Measurements from ENCODE around the gene MMP21. TPM values are rescaled to one million over a fixed set of nuclear protein-coding genes. Genes with fewer than 3 reads are reported as not detected.

MMP21 gene
- total and polyA plus RNA-seq, 10 of the 15 experiments (the other 5 are each of a cell fraction or from before 2014, with no cell fraction given), result 0.08 to 0.24 TPM; not detected in 8

DNA sequence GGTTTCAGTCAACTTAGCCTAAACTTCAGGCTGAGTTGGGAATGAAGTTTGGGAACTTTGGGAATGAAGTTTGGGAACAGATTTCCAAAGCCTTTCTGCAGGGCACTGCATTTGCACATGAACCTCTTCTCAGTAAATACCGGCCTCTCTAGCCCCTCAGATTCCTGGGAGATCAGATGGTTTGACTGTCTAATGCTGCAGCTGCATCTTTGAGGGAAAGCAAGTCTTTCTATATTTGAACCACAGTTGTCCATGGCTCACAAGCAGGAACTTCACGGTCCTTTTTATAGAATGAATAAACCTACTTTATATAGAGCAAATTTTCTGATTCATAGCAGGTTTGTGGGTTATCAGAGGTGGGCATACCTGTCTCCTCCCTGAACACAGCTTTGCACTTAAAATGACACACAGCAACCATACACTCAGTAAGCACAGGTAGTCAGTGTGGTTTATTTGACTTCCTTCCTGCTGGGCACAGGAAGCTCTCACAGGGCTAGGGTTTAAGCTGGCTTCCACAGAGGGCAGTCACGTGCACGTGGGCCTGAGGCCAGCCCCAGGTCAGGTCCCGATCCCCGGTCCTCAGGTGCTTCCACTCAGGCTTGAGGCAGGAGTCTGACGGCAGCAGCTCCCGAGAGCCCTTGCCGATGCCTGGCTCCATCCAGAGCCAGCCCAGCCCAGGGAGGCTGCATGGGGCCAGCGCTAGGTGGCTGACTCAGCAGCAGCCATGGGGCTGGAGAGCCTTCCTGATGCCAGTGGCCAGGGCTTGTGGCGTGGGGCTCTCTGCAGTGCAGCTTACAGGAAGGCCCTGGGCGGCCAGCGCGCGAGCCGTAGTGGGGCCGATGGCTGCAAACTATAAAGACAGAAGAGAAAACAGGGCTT lies 12.8 kb upstream of the MMP21 start:
- 72% methylated on average over 17 of the region's 17 CpGs for WGBS (ENCODE audit: insufficient coverage, insufficient replicate concordance, low lambda C conversion rate, missing lambda C conversion rate)

DNA sequence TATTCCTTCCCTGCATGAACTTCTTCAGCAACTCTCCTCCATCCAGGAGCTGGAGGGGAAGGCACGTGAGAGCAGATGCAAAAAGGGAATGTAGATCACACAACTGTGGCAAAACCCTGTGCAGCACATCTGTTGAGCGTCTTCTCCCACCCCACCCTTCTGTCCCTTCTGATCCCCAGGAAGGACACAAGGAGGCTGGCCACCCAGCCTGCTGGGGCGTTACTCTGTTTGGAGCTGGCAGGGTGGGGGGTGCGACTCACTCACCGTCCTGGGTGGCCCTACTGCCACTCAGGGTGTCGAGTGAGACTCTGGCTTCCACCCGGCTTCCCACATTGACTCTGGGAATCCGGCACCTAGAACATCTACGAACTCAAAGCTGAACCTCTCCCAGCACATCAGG lies 10.2 kb upstream of the MMP21 start:
- no peaks in the 10 kb centered on the region for H3K27me3 ChIP-seq (replicated peaks in 1 of 2; ENCODE audit: control insufficient read depth in 2 of 2, insufficient read depth in 2 of 2, low read length in 1 of 2)
- H3K4me3 ChIP-seq, result no peak overlapping the region
- ATAC-seq, result no peak
- DNase-seq (ENCODE audit: low read depth, low spot score), result no peak
- intact Hi-C loops (cut with micrococcal nuclease; ENCODE audit: unreplicated experiment) (no loop called here), in situ Hi-C loops (cut with MboI) (no loop called here)
- H2AFZ ChIP-seq (ENCODE audit: control insufficient read depth, low read depth, low read length), result no peak overlapping the region
- FAIRE-seq, result no peak
- BruUV-seq (replicated peaks), result no TSS peak
- TF ChIP-seq TBL1XR1 (IDR thresholded peaks at IDR 0.05; ENCODE audit: low read depth, low read length), result no peak
- TF ChIP-seq BCL11A (IDR thresholded peaks at IDR 0.05; ENCODE audit: low read depth, low read length), result no peak
- TF ChIP-seq, protein P1, sequence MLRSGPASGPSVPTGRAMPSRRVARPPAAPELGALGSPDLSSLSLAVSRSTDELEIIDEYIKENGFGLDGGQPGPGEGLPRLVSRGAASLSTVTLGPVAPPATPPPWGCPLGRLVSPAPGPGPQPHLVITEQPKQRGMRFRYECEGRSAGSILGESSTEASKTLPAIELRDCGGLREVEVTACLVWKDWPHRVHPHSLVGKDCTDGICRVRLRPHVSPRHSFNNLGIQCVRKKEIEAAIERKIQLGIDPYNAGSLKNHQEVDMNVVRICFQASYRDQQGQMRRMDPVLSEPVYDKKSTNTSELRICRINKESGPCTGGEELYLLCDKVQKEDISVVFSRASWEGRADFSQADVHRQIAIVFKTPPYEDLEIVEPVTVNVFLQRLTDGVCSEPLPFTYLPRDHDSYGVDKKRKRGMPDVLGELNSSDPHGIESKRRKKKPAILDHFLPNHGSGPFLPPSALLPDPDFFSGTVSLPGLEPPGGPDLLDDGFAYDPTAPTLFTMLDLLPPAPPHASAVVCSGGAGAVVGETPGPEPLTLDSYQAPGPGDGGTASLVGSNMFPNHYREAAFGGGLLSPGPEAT (IDR thresholded peaks at IDR 0.05; ENCODE audit: low read depth), result no peak
- TF ChIP-seq BRCA1 (IDR thresholded peaks at IDR 0.05; ENCODE audit: low read depth, low read length), result no peak
- TF ChIP-seq CHD1 (IDR thresholded peaks at IDR 0.05; ENCODE audit: low read depth, low read length), result no peak
- TF ChIP-seq NFXL1 (IDR thresholded peaks at IDR 0.05; ENCODE audit: borderline replicate concordance), result no peak
- ChIA-PET POLR2A (interaction anchor here (0.7 kb wide), 1 partner anchor 9 kb away, joined by 4 read pairs; no protein-coding TSS in a partner anchor), SMC1A (ENCODE audit: uncharacterized antibody, unreplicated experiment) (interaction anchor here (3.2 kb wide), 1 partner anchor 35 kb away, joined by 15 read pairs; no protein-coding TSS in a partner anchor), RAD21 (ENCODE audit: unreplicated experiment) (interaction anchor here (0.9 to 3.0 kb wide), 2 partner anchors 35 to 38 kb away, joined by 3 to 10 read pairs; partner anchors contain the start of genes BCCIP and UROS), CTCF (interaction anchor here (1.3 kb wide), 1 partner anchor 61 kb away, joined by 3 read pairs; no protein-coding TSS in a partner anchor)
- H3K9ac ChIP-seq (ENCODE audit: control insufficient read depth, insufficient read depth, low read length), result no peak overlapping the region
- 86% methylated on average over 9 of the region's 9 CpGs for WGBS (ENCODE audit: insufficient coverage, insufficient replicate concordance, low lambda C conversion rate, missing lambda C conversion rate)
- H3K36me3 ChIP-seq (ENCODE audit: control insufficient read depth in 2 of 2, insufficient read depth in 2 of 2, low read length in 1 of 2), result peaks cover 0 to 3% of the 10 kb centered on the region in 2 experiments; a peak in 3 of 4 replicates
- peaks cover 10% of the 10 kb centered on the region for H3K4me1 ChIP-seq (ENCODE audit: control insufficient read depth, insufficient read depth, low read length)
- no peaks in the 10 kb centered on the region for H4K20me1 ChIP-seq (ENCODE audit: control insufficient read depth, insufficient read depth)
- no peak overlapping the region for H3K27ac ChIP-seq (ENCODE audit: control insufficient read depth, insufficient read depth)
- no peaks in the 10 kb centered on the region for H3K9me3 ChIP-seq (replicated peaks; ENCODE audit: control insufficient read depth, insufficient read depth, low read length)
- H3K79me2 ChIP-seq (ENCODE audit: control insufficient read depth, insufficient read depth, low read length), result no peaks in the 10 kb centered on the region
- H3K4me2 ChIP-seq (ENCODE audit: control insufficient read depth, insufficient read depth), result no peak overlapping the region

More for the DNA sequence above, 12.8 kb upstream of the MMP21 start:
- no peak overlapping the region for H3K27ac ChIP-seq (ENCODE audit: control insufficient read depth, insufficient read depth)
- no TSS peak for BruUV-seq (replicated peaks)
- no peaks in the 10 kb centered on the region for H3K79me2 ChIP-seq (ENCODE audit: control insufficient read depth, insufficient read depth, low read length)
- H3K4me3 ChIP-seq, result no peak overlapping the region
- TF ChIP-seq BHLHE40 (IDR thresholded peaks at IDR 0.05; ENCODE audit: borderline replicate concordance in 1 of 2, low read depth in 2 of 2, low read length in 1 of 2) (peak in 1 of 2 experiments; percentile 36; a peak in 1 of 4 replicates), ESRRA (IDR thresholded peaks at IDR 0.05; ENCODE audit: low read length) (no peak)
- H3K36me3 ChIP-seq (ENCODE audit: control insufficient read depth in 2 of 2, insufficient read depth in 2 of 2, low read length in 1 of 2), result peaks cover 0 to 6% of the 10 kb centered on the region in 2 experiments; a peak in 3 of 4 replicates
- no peaks in the 10 kb centered on the region for H3K27me3 ChIP-seq (replicated peaks in 1 of 2; ENCODE audit: control insufficient read depth in 2 of 2, insufficient read depth in 2 of 2, low read length in 1 of 2)
- no peak for ATAC-seq
- in situ Hi-C loops (cut with MboI) (no loop called here), intact Hi-C loops (cut with micrococcal nuclease; ENCODE audit: unreplicated experiment) (no loop called here)
- H4K20me1 ChIP-seq (ENCODE audit: control insufficient read depth, insufficient read depth), result no peaks in the 10 kb centered on the region
- H3K9ac ChIP-seq (ENCODE audit: control insufficient read depth, insufficient read depth, low read length), result no peak overlapping the region
- POLR2A ChIA-PET, result no interaction called here
- peaks cover 9% of the 10 kb centered on the region for H3K4me1 ChIP-seq (ENCODE audit: control insufficient read depth, insufficient read depth, low read length)
- CTCF ChIA-PET, result no interaction called here
- no peaks in the 10 kb centered on the region for H3K9me3 ChIP-seq (replicated peaks; ENCODE audit: control insufficient read depth, insufficient read depth, low read length)
- H3K4me2 ChIP-seq (ENCODE audit: control insufficient read depth, insufficient read depth), result no peak overlapping the region
- no peak for DNase-seq (ENCODE audit: low read depth, low spot score)
- no peak for FAIRE-seq
- H2AFZ ChIP-seq (ENCODE audit: control insufficient read depth, low read depth, low read length), result no peak overlapping the region
- RAD21 ChIA-PET (ENCODE audit: unreplicated experiment), result no interaction called here
- SMC1A ChIA-PET (ENCODE audit: uncharacterized antibody, unreplicated experiment), result no interaction called here
